MM.1S (cell line): ENCODE measurements around the gene TRIM71.

Source experiments
- DNase-seq: peaks from one replicate; pipeline ENCODE4 v3.0.0-alpha.2; 2015
- H2AFZ ChIP-seq: fragments of 300-600 bp; sonication (generic); 2 replicates; pipeline ENCODE4 v1.6.0; 2016; ENCODE audit warnings: antibody characterized with exemption, low read length
- H3F3A ChIP-seq: fragments of 300-600 bp; sonication (generic); 2 replicates; pipeline ENCODE4 v1.6.1; 2016; ENCODE audit warnings: mild to moderate bottlenecking, antibody characterized with exemption, low read length, moderate library complexity, mixed read lengths; ENCODE audit not compliant: insufficient read depth
- H3K27ac ChIP-seq: fragments of 300-600 bp; sonication (generic); 2 replicates; pipeline ENCODE4 v1.5.1; 2016; ENCODE audit warnings: mild to moderate bottlenecking, low read length
- H3K27me3 ChIP-seq: fragments of 300-600 bp; sonication (generic); replicated peaks from 2 replicates; pipeline ENCODE4 v1.6.0; 2016; ENCODE audit warnings: low read length; ENCODE audit not compliant: insufficient read depth
- H3K36me3 ChIP-seq: fragments of 300-600 bp; sonication (generic); replicated peaks from 2 replicates; pipeline ENCODE4 v1.6.1; 2016; ENCODE audit warnings: mild to moderate bottlenecking, low read length, mixed read lengths; ENCODE audit not compliant: insufficient read depth
- H3K4me1 ChIP-seq: fragments of 300-600 bp; sonication (generic); 2 replicates; pipeline ENCODE4 v1.6.1; 2016; ENCODE audit warnings: low read length, mixed read lengths
- H3K4me2 ChIP-seq: fragments of 300-600 bp; sonication (generic); 2 replicates; pipeline ENCODE4 v1.6.0; 2016; ENCODE audit warnings: low read depth, low read length
- H3K4me3 ChIP-seq: fragments of 300-600 bp; sonication (generic); 2 replicates; pipeline ENCODE4 v1.5.1; 2016; ENCODE audit warnings: low read length, mixed read lengths
- H3K79me2 ChIP-seq: fragments of 300-600 bp; sonication (generic); 2 replicates; pipeline ENCODE4 v1.6.1; 2016; ENCODE audit warnings: mixed run types, low read length, mixed read lengths
- H3K9ac ChIP-seq: fragments of 300-600 bp; sonication (generic); 2 replicates; pipeline ENCODE4 v1.6.1; 2016; ENCODE audit warnings: low read length, mixed read lengths
- H3K9me2 ChIP-seq: fragments of 300-600 bp; sonication (generic); replicated peaks from 2 replicates; pipeline ENCODE4 v1.6.1; 2016; ENCODE audit warnings: mild to moderate bottlenecking, low read length, mixed read lengths; ENCODE audit not compliant: insufficient read depth
- H3K9me3 ChIP-seq: fragments of 300-600 bp; sonication (generic); replicated peaks from 2 replicates; pipeline ENCODE4 v1.6.1; 2016; ENCODE audit warnings: mild to moderate bottlenecking, low read length, mixed read lengths; ENCODE audit not compliant: insufficient read depth
- H4K20me1 ChIP-seq: fragments of 300-600 bp; sonication (generic); 2 replicates; pipeline ENCODE4 v1.6.1; 2016; ENCODE audit warnings: mild to moderate bottlenecking, low read length, moderate library complexity, mixed read lengths; ENCODE audit not compliant: insufficient read depth
- EZH2 ChIP-seq: fragments of 300-600 bp; sonication (generic); optimal IDR thresholded peaks from 2 replicates; pipeline ENCODE3; 2017; ENCODE audit warnings: low read depth, mild to moderate bottlenecking, antibody characterized with exemption, low read length, mixed read lengths
- EZH2phosphoT487 ChIP-seq: fragments of 300-600 bp; sonication (generic); IDR thresholded peaks from 2 replicates; pipeline ENCODE4 v1.6.1; 2018; ENCODE audit warnings: antibody characterized with exemption, low read length
- TF ChIP-seq, protein P1 (sequence below): fragments of 300-600 bp; sonication (generic); IDR thresholded peaks from 2 replicates; pipeline ENCODE4 v1.5.1; 2016; ENCODE audit warnings: antibody characterized with exemption, low read length, mixed read lengths

Gene TRIM71

DNA sequence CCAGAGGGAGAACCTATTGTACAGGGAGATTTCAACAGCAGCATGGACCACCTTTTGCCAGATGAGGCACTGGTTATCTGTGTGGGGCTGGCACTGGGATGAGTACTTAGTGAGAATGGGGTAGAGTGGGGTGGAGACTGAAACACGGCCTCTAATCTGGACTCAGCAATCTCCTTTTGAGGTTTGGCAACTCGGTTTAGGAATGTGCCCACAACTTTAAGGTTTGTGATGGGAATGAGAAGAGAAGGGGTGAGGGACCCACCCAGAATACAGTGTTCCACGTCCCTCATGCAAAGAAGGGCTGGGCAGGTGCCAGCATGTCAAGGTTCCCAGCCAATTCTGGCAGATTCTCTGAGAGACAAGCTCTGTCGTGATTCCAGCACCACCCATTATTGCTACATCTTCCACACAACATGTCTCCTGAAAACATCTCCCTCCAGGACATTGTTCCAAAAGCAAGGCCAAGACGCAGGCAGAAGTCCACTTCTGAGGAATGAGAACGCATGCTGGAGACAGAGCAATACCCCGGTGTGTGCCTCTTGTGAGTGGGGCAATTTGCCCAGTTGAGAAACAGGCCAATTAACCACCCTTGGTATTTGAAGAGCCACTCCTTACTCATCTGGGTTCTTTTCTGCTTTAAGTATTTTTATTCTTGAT is 96.1 kb downstream of the TRIM71 start:
- Histone ChIP-seq H3K27ac (no peak overlapping the region), H3K9ac (no peak overlapping the region), H4K20me1 (no peaks in the 10 kb centered on the region), H3K36me3 (no peaks in the 10 kb centered on the region), H3F3A (no peaks in the 10 kb centered on the region), H3K9me2 (no peaks in the 10 kb centered on the region), H3K27me3 (no peaks in the 10 kb centered on the region), H3K4me1 (no peaks in the 10 kb centered on the region), H3K79me2 (no peaks in the 10 kb centered on the region), H3K9me3 (no peaks in the 10 kb centered on the region), H3K4me2 (no peak overlapping the region), H3K4me3 (no peak overlapping the region), H2AFZ (no peak overlapping the region)
- DNase-seq = no peak
- TF ChIP-seq, protein P1, sequence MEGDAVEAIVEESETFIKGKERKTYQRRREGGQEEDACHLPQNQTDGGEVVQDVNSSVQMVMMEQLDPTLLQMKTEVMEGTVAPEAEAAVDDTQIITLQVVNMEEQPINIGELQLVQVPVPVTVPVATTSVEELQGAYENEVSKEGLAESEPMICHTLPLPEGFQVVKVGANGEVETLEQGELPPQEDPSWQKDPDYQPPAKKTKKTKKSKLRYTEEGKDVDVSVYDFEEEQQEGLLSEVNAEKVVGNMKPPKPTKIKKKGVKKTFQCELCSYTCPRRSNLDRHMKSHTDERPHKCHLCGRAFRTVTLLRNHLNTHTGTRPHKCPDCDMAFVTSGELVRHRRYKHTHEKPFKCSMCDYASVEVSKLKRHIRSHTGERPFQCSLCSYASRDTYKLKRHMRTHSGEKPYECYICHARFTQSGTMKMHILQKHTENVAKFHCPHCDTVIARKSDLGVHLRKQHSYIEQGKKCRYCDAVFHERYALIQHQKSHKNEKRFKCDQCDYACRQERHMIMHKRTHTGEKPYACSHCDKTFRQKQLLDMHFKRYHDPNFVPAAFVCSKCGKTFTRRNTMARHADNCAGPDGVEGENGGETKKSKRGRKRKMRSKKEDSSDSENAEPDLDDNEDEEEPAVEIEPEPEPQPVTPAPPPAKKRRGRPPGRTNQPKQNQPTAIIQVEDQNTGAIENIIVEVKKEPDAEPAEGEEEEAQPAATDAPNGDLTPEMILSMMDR = no peak
- no peak for TF ChIP-seq EZH2
- TF ChIP-seq EZH2phosphoT487 = no peak

DNA sequence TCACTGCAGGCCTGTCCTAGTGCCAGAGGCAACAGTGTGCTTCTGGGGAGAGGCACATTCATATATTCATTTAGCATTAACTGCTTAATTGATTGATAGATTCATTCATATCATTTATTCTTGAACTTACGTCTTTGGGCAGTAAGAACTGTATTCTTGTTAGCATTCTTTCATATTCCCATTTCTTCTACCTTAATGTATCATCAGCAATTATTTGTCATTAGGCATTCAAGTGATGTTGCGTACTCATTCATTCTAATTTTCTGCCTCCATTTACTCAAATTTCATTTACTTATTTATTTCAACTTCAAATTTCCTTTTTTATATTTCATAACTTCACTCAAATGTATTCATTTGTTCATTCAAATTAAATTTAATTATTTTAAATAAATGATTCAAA is 102.1 kb downstream of the TRIM71 start:
- Histone ChIP-seq H3K9me3 (no peaks in the 10 kb centered on the region), H3K36me3 (no peaks in the 10 kb centered on the region), H2AFZ (no peak overlapping the region), H3K27me3 (no peaks in the 10 kb centered on the region), H3F3A (no peaks in the 10 kb centered on the region), H3K4me2 (no peak overlapping the region), H3K27ac (no peak overlapping the region), H4K20me1 (no peaks in the 10 kb centered on the region), H3K4me1 (no peaks in the 10 kb centered on the region), H3K79me2 (no peaks in the 10 kb centered on the region), H3K9ac (no peak overlapping the region), H3K4me3 (no peak overlapping the region), H3K9me2 (no peaks in the 10 kb centered on the region)
- no peak for DNase-seq
- no peak for TF ChIP-seq EZH2
- TF ChIP-seq, protein P1 = no peak
- no peak for TF ChIP-seq EZH2phosphoT487

DNA sequence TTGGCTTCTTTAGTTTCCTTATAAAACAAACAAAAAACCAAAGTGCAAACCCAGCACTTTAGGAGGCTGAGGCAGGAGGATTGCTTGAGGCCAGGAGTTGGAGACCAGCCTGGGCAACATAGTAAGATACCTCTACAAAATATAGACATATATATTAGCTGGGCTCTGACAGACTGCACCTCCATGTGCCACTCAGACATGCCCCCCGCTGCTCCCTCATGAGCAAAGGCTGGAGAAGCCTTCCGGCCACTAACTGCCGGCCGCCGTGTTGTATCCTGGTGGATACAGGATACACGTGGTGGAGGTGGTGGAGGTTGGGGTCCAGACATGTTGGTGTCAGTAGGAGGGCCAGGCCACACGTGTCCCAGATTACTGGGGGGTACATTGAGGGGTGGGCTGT is 104.3 kb downstream of the TRIM71 start:
- H3K9me2 ChIP-seq = no peaks in the 10 kb centered on the region
- H4K20me1 ChIP-seq = no peaks in the 10 kb centered on the region
- no peak overlapping the region for H2AFZ ChIP-seq
- no peak overlapping the region for H3K27ac ChIP-seq
- no peak for TF ChIP-seq EZH2phosphoT487
- TF ChIP-seq, protein P1 = no peak
- no peak for TF ChIP-seq EZH2
- H3F3A ChIP-seq = no peaks in the 10 kb centered on the region
- H3K79me2 ChIP-seq = no peaks in the 10 kb centered on the region
- H3K4me1 ChIP-seq = no peaks in the 10 kb centered on the region
- H3K36me3 ChIP-seq = no peaks in the 10 kb centered on the region
- no peak overlapping the region for H3K4me2 ChIP-seq
- H3K9me3 ChIP-seq = no peaks in the 10 kb centered on the region
- no peaks in the 10 kb centered on the region for H3K27me3 ChIP-seq
- no peak overlapping the region for H3K9ac ChIP-seq
- no peak for DNase-seq
- no peak overlapping the region for H3K4me3 ChIP-seq
